OCI-LY3 (cell line): ENCODE measurements around the gene BORCS8.

Source experiments
- H2AFZ ChIP-seq: fragments of 200-600, 300-600 bp; shearing (Covaris generic); 2 replicates; pipeline ENCODE4 v1.6.0; 2014; ENCODE audit warnings: antibody characterized with exemption, low read depth, low read length
- H3K27ac ChIP-seq: fragments of 200-600, 300-600 bp; sonication (generic); 2 replicates; pipeline ENCODE4 v1.5.1; 2014; ENCODE audit warnings: mild to moderate bottlenecking, low read length, moderate library complexity, mixed read lengths
- H3K27me3 ChIP-seq: fragments of 200-600, 300-600 bp; sonication (generic); 2 replicates; pipeline ENCODE4 v1.6.1; 2014; ENCODE audit warnings: low read depth, low read length, mixed read lengths
- H3K36me3 ChIP-seq: fragments of 200-600, 300-600 bp; sonication (generic); replicated peaks from 2 replicates; pipeline ENCODE3; 2014; ENCODE audit warnings: low read depth, low read length, mixed read lengths
- H3K4me1 ChIP-seq: fragments of 300-600, 200-600 bp; sonication (generic); 2 replicates; pipeline ENCODE4 v1.6.1; 2014; ENCODE audit warnings: low read length, mixed read lengths
- H3K4me2 ChIP-seq: fragments of 200-600, 300-600 bp; sonication (generic); 2 replicates; pipeline ENCODE4 v1.6.1; 2014; ENCODE audit warnings: low read length, mixed read lengths
- H3K4me3 ChIP-seq: fragments of 300-600, 200-600 bp; sonication (generic); 2 replicates; pipeline ENCODE4 v1.5.1; 2014; ENCODE audit warnings: antibody characterized with exemption, mild to moderate bottlenecking, low read length, moderate library complexity
- H3K79me2 ChIP-seq: fragments of 300-600, 200-600 bp; shearing (Covaris generic); 2 replicates; pipeline ENCODE4 v1.6.1; 2014; ENCODE audit warnings: mild to moderate bottlenecking, low read length, mixed read lengths
- H3K9ac ChIP-seq: fragments of 300-600, 200-600 bp; shearing (Covaris generic); 2 replicates; pipeline ENCODE4 v1.6.0; 2014; ENCODE audit warnings: mild to moderate bottlenecking, low read length, moderate library complexity
- H3K9me3 ChIP-seq: fragments of 200-600, 300-600 bp; shearing (Covaris generic); 2 replicates; pipeline ENCODE4 v1.6.1; 2014; ENCODE audit warnings: low read length, mixed read lengths; ENCODE audit not compliant: insufficient read depth
- H4K20me1 ChIP-seq: fragments of 200-600, 300-600 bp; sonication (generic); 2 replicates; pipeline ENCODE4 v1.6.1; 2016; ENCODE audit warnings: low read length, mixed read lengths; ENCODE audit not compliant: insufficient read depth
- CTCF ChIP-seq: fragments of 200-600, 300-600 bp; sonication (generic); IDR thresholded peaks from 2 replicates; pipeline ENCODE4 v1.5.1; 2014; ENCODE audit warnings: antibody characterized with exemption, low read length, low read depth
- EZH2phosphoT487 ChIP-seq: fragments of 200-600 bp; shearing (Covaris generic); IDR thresholded peaks from 2 replicates; pipeline ENCODE4 v1.6.1; 2018; ENCODE audit warnings: antibody characterized with exemption, mixed run types, low read depth

The BORCS8 gene

GRCh38 chr19:19214159-19214490 is 22.2 kb upstream of the BORCS8 start:
- Histone ChIP-seq H3K4me2 (no peak overlapping the region), H3K4me3 (no peak overlapping the region), H3K9ac (no peak overlapping the region)

GRCh38 chr19:19213426-19214158 is 21.6 kb upstream of the BORCS8 start:
- no peak for TF ChIP-seq CTCF
- no peak for TF ChIP-seq EZH2phosphoT487
- Histone ChIP-seq H3K4me3 (no peak overlapping the region), H3K27ac (no peak overlapping the region), H3K9me3 (no peaks in the 10 kb centered on the region), H3K4me2 (no peak overlapping the region), H3K9ac (no peak overlapping the region), H2AFZ (no peak overlapping the region), H4K20me1 (peaks cover 3% of the 10 kb centered on the region; the same call in 1 of the 2 replicates), H3K27me3 (peaks cover 20% of the 10 kb centered on the region), H3K4me1 (peaks cover 5% of the 10 kb centered on the region; the same call in 1 of the 2 replicates), H3K36me3 (no peaks in the 10 kb centered on the region), H3K79me2 (no peaks in the 10 kb centered on the region)

More at GRCh38 chr19:19214159-19214490, 22.2 kb upstream of the BORCS8 start:
- TF ChIP-seq CTCF (no peak), EZH2phosphoT487 (no peak)
- Histone ChIP-seq H3K4me1 (peaks cover 5% of the 10 kb centered on the region; the same call in 1 of the 2 replicates), H4K20me1 (peaks cover 3% of the 10 kb centered on the region; the same call in 1 of the 2 replicates), H3K36me3 (no peaks in the 10 kb centered on the region), H3K27ac (no peak overlapping the region), H3K79me2 (no peaks in the 10 kb centered on the region), H3K9me3 (no peaks in the 10 kb centered on the region), H3K27me3 (peaks cover 20% of the 10 kb centered on the region), H2AFZ (no peak overlapping the region)

- TF ChIP-seq CTCF = no peak
- TF ChIP-seq EZH2phosphoT487 = no peak
- H3K4me3 ChIP-seq = no peak overlapping the region
- no peak overlapping the region for H3K4me2 ChIP-seq
- peaks cover 20% of the 10 kb centered on the region for H3K27me3 ChIP-seq
- H2AFZ ChIP-seq = no peak overlapping the region
- no peaks in the 10 kb centered on the region for H3K36me3 ChIP-seq
- H3K9ac ChIP-seq = no peak overlapping the region
- peaks cover 3% of the 10 kb centered on the region; the same call in 1 of the 2 replicates for H4K20me1 ChIP-seq
- H3K79me2 ChIP-seq = no peaks in the 10 kb centered on the region
- no peak overlapping the region for H3K27ac ChIP-seq
- peaks cover 5% of the 10 kb centered on the region; the same call in 1 of the 2 replicates for H3K4me1 ChIP-seq
- H3K9me3 ChIP-seq = no peaks in the 10 kb centered on the region
These were observed 21.0 kb upstream of the BORCS8 start for GRCh38 chr19:19212916-19213315.

GRCh38 chr19:19211499-19212420 is 19.8 kb upstream of the BORCS8 start, which contains the start of gene NCAN:
Gene NCAN, plus strand, starts transcription at chr19:19211958. Its CDS starts 4,996 bp downstream, at chr19:19216954.
- no peak within 1 kb of the TSS for H3K9ac ChIP-seq
- TF ChIP-seq CTCF = no peak
- TF ChIP-seq EZH2phosphoT487 = no peak
- H3K27me3 ChIP-seq = peaks cover 13% of the 10 kb centered on the region
- H2AFZ ChIP-seq = no peak within 1 kb of the TSS
- H3K4me1 ChIP-seq = peaks cover 5% of the 10 kb centered on the region; the same call in 1 of the 2 replicates
- no peak within 1 kb of the TSS for H3K4me3 ChIP-seq
- H3K27ac ChIP-seq = no peak within 1 kb of the TSS
- H3K4me2 ChIP-seq = no peak within 1 kb of the TSS
- peaks cover 3% of the 10 kb centered on the region; the same call in 1 of the 2 replicates for H4K20me1 ChIP-seq
- H3K36me3 ChIP-seq = no peaks in the 10 kb centered on the region
- H3K79me2 ChIP-seq = no peaks in the 10 kb centered on the region
- H3K9me3 ChIP-seq = no peaks in the 10 kb centered on the region
